ENCODE data around the gene EDNRB.
A peak's percentile ranks its signal among the peaks of the same experiment; 100 is the strongest.

The EDNRB gene

GRCh38 chr13:77866971-77867370 is 51.7 kb downstream of the EDNRB start:
- no peak for DNase-seq (ENCODE audit: extremely low read depth, low read depth)
- no peak for TF ChIP-seq CTCF (IDR thresholded peaks at IDR 0.05; ENCODE audit: low read depth, low read length)

- no peak for DNase-seq (ENCODE audit: extremely low read depth, low read depth)
- TF ChIP-seq CTCF (IDR thresholded peaks at IDR 0.05; ENCODE audit: low read depth, low read length), result no peak
Observed at GRCh38 chr13:77865622-77866021, 53.0 kb downstream of the EDNRB start.

- TF ChIP-seq CTCF (IDR thresholded peaks at IDR 0.05; ENCODE audit: low read depth, low read length), result no peak
- DNase-seq (ENCODE audit: extremely low read depth, low read depth), result no peak
Observed at GRCh38 chr13:77863144-77863543, 55.5 kb downstream of the EDNRB start.

DNA sequence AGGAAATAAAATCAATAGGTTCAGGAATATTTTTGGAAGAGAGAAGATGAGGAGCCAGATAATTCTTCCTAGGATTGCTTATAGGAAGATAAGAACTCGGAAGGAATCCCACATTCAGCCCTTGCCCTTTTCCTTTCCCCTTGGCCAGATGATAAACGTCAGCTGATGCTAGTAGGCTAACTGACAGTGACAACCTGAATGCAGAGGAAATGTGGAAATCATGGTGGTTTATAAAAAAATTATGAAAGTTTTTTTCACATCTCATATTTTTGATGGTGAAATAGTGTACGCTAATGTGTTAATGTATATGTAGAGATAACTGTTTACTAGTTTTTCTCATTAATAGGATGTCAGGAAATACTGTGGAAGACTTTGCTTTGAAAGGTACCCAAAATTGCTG is 56.9 kb downstream of the EDNRB start:
- no peak for DNase-seq (ENCODE audit: extremely low read depth, low read depth)

DNA sequence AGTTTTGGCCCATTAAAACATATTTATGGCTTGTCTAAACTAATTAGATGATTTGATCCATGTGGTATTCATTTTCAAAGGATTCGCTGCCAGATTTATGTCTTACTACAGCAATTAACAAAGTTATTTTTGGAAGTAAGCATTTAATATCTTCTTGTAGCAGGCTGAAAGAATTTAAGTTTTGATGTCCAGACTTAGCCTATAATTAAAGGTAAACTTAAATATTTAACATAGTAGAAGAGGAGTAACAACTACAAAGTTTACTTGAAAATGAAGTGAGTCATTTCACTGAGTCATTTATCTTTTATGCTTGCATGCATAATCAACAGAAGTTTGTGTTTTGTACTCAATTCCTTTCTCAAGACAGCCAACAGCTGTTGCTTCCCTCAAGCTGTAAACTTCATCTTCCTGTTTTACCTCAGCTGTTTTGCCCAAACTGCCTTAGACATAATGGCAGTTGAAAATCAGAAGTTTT is 58.1 kb downstream of the EDNRB start:
- TF ChIP-seq CTCF (IDR thresholded peaks at IDR 0.05; ENCODE audit: low read depth, low read length), result no peak
- peak; percentile 71 for DNase-seq (ENCODE audit: extremely low read depth, low read depth)

More for the DNA sequence above, 56.9 kb downstream of the EDNRB start:
- no peak for TF ChIP-seq CTCF (IDR thresholded peaks at IDR 0.05; ENCODE audit: low read depth, low read length)

GRCh38 chr13:77859450-77859849 is 59.2 kb downstream of the EDNRB start:
- peak; percentile 93 for DNase-seq (ENCODE audit: extremely low read depth, low read depth)
- TF ChIP-seq CTCF (IDR thresholded peaks at IDR 0.05; ENCODE audit: low read depth, low read length), result no peak

- DNase-seq (ENCODE audit: extremely low read depth, low read depth), result no peak
- no peak for TF ChIP-seq CTCF (IDR thresholded peaks at IDR 0.05; ENCODE audit: low read depth, low read length)
Observed at GRCh38 chr13:77857531-77858209, 61.0 kb downstream of the EDNRB start.
